HG02759 (cell line): ENCODE results near the gene TMEM126B.

Source experiments
- ATAC-seq: cut with Tn5 transposase; IDR thresholded peaks from one replicate; pipeline ENCODE4 v1.9.1; 2021; ENCODE audit warnings: mild to moderate bottlenecking, moderate library complexity; ENCODE audit not compliant: unreplicated experiment

The TMEM126B gene

DNA sequence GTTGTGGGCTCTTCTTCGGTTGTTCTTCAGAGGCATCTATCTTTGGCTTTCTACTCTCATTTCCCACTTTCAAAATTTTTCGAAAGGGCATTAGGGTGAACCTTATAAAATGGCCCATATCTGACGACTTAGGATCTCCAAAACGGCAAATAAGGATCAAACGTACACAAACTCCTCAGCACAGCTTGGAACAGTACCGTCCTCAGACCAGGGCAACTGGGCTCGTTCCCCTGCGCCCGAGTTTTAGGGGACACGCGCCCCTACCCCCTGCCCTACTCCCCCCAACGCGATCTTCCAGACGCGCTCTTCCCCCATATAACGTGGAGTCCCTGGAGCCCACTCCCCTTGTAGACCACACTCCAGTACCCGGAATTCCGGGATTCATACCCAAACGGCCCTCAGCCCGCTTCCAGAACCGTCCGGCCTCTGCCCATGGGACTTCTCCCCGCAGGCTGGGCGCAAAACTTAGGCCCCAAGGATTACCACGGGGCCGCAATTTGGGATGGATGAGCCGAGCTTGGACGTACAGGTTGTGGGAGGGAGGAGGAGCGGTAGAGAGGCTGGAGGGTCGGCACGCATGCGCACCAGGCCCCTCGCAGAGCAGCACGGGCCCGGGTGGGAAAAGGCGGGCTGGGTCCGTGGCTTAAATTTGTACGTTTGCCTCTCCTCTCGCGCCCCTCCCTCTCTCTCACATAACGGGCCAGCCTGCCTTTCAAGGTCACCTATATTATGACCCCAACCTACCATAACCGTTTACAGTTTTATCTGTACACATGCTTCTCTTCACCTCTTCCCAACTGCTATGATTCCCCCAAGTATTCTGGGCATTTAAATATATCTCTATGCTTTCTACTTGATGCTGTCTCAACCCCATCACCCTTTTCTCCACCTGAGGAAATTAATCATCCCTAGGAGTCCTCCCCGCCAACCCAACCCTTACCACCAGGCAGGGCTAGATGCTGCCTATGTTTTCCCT is 54.2 kb downstream of the TMEM126B start:
- ATAC-seq: peak; percentile 88

DNA sequence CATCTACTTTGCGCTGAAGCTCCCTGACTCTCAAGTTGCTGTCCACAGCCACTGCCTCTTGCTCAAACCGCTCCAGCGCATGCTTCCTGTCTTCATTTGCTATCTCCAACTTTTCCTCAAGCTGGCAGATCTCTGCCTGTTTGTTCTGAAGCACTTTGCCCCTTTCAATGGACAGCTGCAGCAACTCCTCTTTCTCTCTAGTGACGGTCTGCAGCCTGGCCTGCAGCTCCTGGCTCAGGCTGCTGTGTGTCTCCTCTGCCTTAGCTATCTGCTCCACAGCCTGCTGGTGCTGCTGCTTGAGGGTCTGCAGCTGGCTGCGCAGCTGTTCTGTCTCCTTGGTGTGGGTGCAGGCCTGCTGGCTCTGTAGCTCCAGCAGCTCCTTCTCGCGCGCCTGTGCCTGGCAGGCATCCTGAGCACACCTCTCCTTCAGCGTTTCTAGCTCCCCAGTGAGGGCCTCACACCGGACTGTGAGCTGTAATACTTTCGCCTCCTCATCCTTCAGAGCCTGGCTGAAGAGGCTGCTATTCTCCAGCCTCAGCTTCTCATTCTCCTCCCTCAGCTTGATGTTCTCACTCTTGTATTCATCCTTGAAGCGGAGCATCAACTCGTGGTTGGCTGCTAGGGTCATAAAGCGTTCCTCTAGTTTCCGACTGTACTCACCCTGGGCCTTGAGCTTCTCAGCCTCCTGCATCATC is 56.9 kb downstream of the TMEM126B start:
- no peak for ATAC-seq

DNA sequence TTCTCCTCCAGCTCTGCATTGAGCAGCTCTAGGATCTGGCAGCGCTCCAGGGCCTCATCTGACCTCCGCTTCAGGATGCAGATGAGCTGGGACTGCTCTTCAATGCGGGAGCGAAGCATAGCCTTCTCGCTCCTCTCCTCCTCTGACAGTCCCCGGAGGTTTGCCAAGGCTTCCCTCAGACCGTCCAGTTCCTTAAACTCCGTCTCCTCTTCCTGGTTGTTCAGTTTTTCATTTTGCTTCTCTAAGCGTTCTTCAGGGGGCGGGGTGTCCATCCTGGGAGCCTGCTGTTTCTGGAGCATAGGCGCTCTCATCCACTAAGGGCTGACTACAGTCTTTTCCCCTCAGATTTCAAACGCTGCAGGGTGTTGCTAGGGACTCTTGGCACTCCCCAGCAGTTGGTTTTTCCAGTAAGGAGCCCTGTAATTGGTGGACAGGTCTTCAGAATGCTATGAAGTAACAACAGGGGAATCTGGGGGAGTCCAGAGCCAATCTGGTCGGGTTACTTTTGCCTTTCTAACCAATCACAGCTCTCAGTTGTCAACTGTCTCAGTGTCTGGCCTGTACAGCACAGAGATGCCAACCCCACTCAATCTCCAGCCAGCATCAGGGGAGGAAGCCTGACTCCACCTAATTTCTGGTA is 57.5 kb downstream of the TMEM126B start, which contains the start of gene CCDC89:
TSS of gene CCDC89 (minus strand) at position 376 of the 640 bp plus-strand sequence. CDS start at position 311, 65 bp downstream.
- ATAC-seq: no peak
